ENCODE data around the gene TMEM158. TPM values are rescaled to one million over a fixed set of nuclear protein-coding genes. Genes with fewer than 3 reads are reported as not detected.

TMEM158 gene
- total and polyA plus RNA-seq, 4 donors = 0.07 to 3.7 (median 0.08) TPM; not detected in 1

DNA sequence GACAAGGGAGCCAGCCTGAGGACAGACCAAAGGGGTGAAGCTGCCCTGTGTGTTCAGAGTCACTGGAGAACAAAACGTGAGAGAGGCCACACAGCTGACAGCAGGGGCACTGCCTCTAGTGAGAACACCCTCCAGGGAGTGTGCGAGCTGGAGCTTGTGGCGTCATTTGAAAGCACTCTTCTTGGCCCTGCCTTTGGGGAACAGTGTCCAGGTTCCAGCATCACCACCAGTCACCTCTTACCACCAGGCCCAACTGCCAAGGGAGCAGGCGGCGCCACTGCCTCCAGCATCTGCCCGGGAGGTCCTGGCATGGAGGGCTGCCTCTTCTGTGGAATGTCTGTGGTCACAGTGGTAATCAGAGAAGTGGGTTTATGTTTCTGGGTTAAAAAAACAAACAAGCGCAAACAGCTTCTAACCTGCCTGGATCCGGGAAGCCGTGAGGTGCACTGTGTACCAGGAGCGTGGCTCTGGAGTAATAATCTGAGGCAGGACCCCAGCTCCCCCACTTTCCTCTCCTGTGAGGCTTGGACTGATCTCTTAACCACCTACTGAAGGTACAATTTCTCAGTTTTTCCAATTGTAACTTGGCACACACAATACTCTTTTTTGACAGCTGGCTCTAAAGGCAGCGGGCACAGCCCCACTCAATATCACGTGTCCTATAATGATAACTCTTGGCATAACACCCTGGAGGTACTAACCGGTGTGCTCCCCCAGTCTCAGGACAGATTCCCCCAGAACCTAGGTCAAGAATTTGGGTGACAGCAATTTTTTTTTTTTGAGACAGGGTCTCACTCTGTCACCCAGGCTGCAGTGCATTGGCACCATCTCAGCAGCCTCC is 47.7 kb downstream of the TMEM158 start:
- Histone ChIP-seq H3K4me3 (ENCODE audit: low read depth in 1 of 3, low read length in 3 of 3) (no peak overlapping the region), H3K36me3 (ENCODE audit: control insufficient read depth in 4 of 4, insufficient read depth in 3 of 4, low read depth in 1 of 4, low read length in 3 of 4) (no peaks in the 10 kb centered on the region), H3K9me3 (ENCODE audit: control insufficient read depth in 4 of 4, low read length in 3 of 4) (no peaks in the 10 kb centered on the region), H3K4me1 (ENCODE audit: control insufficient read depth in 4 of 4, insufficient read depth in 4 of 4, low read length in 3 of 4) (no peaks in the 10 kb centered on the region), H3K9ac (ENCODE audit: low read depth in 1 of 2, low read length in 2 of 2) (no peak overlapping the region), H3K27ac (ENCODE audit: low read depth in 1 of 2, low read length in 2 of 2) (no peak overlapping the region), H3K27me3 (ENCODE audit: control insufficient read depth in 4 of 4, insufficient read depth in 4 of 4, low read length in 3 of 4) (no peaks in the 10 kb centered on the region)
- DNase-seq (ENCODE audit: low spot score) = no peak
- TF ChIP-seq TAF1 (conservative IDR thresholded peaks at IDR 0.05) (no peak), GABPA (IDR thresholded peaks at IDR 0.05 in 1 of 2, conservative IDR thresholded peaks at IDR 0.05 in 1 of 2) (no peak), FOXA1 (IDR thresholded peaks at IDR 0.05) (no peak), ZBTB33 (IDR thresholded peaks at IDR 0.05) (no peak), SP1 (IDR thresholded peaks at IDR 0.05) (no peak), MAX (IDR thresholded peaks at IDR 0.05) (no peak), YY1 (IDR thresholded peaks at IDR 0.05) (no peak)
- TF ChIP-seq, protein P1, sequence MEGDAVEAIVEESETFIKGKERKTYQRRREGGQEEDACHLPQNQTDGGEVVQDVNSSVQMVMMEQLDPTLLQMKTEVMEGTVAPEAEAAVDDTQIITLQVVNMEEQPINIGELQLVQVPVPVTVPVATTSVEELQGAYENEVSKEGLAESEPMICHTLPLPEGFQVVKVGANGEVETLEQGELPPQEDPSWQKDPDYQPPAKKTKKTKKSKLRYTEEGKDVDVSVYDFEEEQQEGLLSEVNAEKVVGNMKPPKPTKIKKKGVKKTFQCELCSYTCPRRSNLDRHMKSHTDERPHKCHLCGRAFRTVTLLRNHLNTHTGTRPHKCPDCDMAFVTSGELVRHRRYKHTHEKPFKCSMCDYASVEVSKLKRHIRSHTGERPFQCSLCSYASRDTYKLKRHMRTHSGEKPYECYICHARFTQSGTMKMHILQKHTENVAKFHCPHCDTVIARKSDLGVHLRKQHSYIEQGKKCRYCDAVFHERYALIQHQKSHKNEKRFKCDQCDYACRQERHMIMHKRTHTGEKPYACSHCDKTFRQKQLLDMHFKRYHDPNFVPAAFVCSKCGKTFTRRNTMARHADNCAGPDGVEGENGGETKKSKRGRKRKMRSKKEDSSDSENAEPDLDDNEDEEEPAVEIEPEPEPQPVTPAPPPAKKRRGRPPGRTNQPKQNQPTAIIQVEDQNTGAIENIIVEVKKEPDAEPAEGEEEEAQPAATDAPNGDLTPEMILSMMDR (IDR thresholded peaks at IDR 0.05; ENCODE audit: low read depth, low read length, missing input control) = no peak
- WGBS = 80% methylated on average over 13 of the region's 13 CpGs

- Histone ChIP-seq H3K9ac (ENCODE audit: low read depth in 1 of 2, low read length in 2 of 2) (no peak overlapping the region), H3K4me1 (ENCODE audit: control insufficient read depth in 4 of 4, insufficient read depth in 4 of 4, low read length in 3 of 4) (no peaks in the 10 kb centered on the region), H3K4me3 (ENCODE audit: low read depth in 1 of 3, low read length in 3 of 3) (no peak overlapping the region), H3K27me3 (ENCODE audit: control insufficient read depth in 4 of 4, insufficient read depth in 4 of 4, low read length in 3 of 4) (no peaks in the 10 kb centered on the region), H3K27ac (ENCODE audit: low read depth in 1 of 2, low read length in 2 of 2) (no peak overlapping the region), H3K9me3 (ENCODE audit: control insufficient read depth in 4 of 4, low read length in 3 of 4) (no peaks in the 10 kb centered on the region), H3K36me3 (ENCODE audit: control insufficient read depth in 4 of 4, insufficient read depth in 3 of 4, low read depth in 1 of 4, low read length in 3 of 4) (no peaks in the 10 kb centered on the region)
- WGBS = 55% methylated on average over 4 of the region's 4 CpGs
- DNase-seq (ENCODE audit: low spot score) = no peak
- TF ChIP-seq, protein P2, sequence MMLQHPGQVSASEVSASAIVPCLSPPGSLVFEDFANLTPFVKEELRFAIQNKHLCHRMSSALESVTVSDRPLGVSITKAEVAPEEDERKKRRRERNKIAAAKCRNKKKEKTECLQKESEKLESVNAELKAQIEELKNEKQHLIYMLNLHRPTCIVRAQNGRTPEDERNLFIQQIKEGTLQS (IDR thresholded peaks at IDR 0.05) = no peak
- TF ChIP-seq HNF4A (conservative IDR thresholded peaks at IDR 0.05) = no peak
- TF ChIP-seq SP1 (IDR thresholded peaks at IDR 0.05) = no peak
- TF ChIP-seq MAX (IDR thresholded peaks at IDR 0.05) = no peak
- TF ChIP-seq JUND (IDR thresholded peaks at IDR 0.05) = no peak
- no peak for TF ChIP-seq RXRA (IDR thresholded peaks at IDR 0.05)
- TF ChIP-seq EGR1 (IDR thresholded peaks at IDR 0.05; ENCODE audit: low read depth in 2 of 2) = no peak
- TF ChIP-seq HNF4G (IDR thresholded peaks at IDR 0.05) = no peak
- TF ChIP-seq GABPA (IDR thresholded peaks at IDR 0.05 in 1 of 2, conservative IDR thresholded peaks at IDR 0.05 in 1 of 2) = no peak
- TF ChIP-seq YY1 (IDR thresholded peaks at IDR 0.05) = no peak
These were observed 49.2 kb downstream of the TMEM158 start for GRCh38 chr3:45176912-45177311.

Small RNA genes lying within 50 kb of the gene (small RNA-seq; reads per million reads assigned to genes)
- not detected for gene RF00012

Other genes starting within 250 kb of the TMEM158 start
- gene CLEC3B, start 200.0 kb downstream of the TMEM158 start, total RNA-seq = 1 to 10 TPM; 7.7 to 8.9 TPM
- 10 to 100 TPM; 17.0 to 28.8 TPM for gene CLEC3B, start 200.0 kb downstream of the TMEM158 start, polyA plus RNA-seq
- under 1 TPM; 0.65 to 0.67 TPM for gene CDCP1, start 79.9 kb downstream of the TMEM158 start, total RNA-seq
- under 1 TPM; 0.22 to 0.25 TPM for gene CDCP1, start 79.9 kb downstream of the TMEM158 start, polyA plus RNA-seq
- gene LARS2, start 162.3 kb upstream of the TMEM158 start, total RNA-seq = 10 to 100 TPM; 12.6 to 15.6 TPM
- 10 to 100 TPM in 1 of 2 donors, 1 to 10 TPM in 1; 3.9 to 13.1 TPM for gene LARS2, start 162.3 kb upstream of the TMEM158 start, polyA plus RNA-seq